HepG2 (cell line): Measurements from ENCODE around the gene IMMT. TPM values are rescaled to one million over a fixed set of nuclear protein-coding genes. Genes with fewer than 3 reads are reported as not detected.

Experiments used
- ATAC-seq: fragments of 200-7000 bp; cut with Tn5 transposase; 3 replicates; pipeline ENCODE4 v1.9.1; 2020; ENCODE audit warnings: mild to moderate bottlenecking, moderate library complexity
- BruUV-seq: library from RNA; stranded (reverse); fragments of 400-500 nt; replicated peaks from 2 replicates; lab custom pipeline; 2021; lab: Mats Ljungman, UMichigan
- CTCF ChIA-PET: fragments of 300-600 bp; formaldehyde crosslinking; extraction: SDS; loops from one replicate; lab custom pipeline; 2021; ENCODE audit warnings: low total read pairs, inconsistent platforms, low intra/inter-chr PET ratio; lab: Yijun Ruan, JAX
- POLR2A ChIA-PET: fragments of 350-600 bp; sonication (Branson Sonifier 250); formaldehyde crosslinking; loops from one replicate; lab custom pipeline; 2020; ENCODE audit warnings: antibody characterized with exemption, inconsistent platforms; lab: Yijun Ruan, JAX
- DNase-seq: peaks from one replicate; pipeline ENCODE4 v3.0.0-alpha.2; 2015; ENCODE audit warnings: low spot score
- FAIRE-seq: peaks from 3 replicates; lab custom pipeline; 2011; peaks lifted over from hg19 to GRCh38; lab: Jason Lieb, UNC
- H2AFZ ChIP-seq: one replicate; pipeline ENCODE4 v1.6.1; 2011; ENCODE audit warnings: low read length, inconsistent platforms
- H3K27ac ChIP-seq: fragments of 300-600 bp; 3 replicates; pipeline ENCODE4 v1.8.0; 2011; ENCODE audit warnings: mixed run types, mild to moderate bottlenecking, mixed read lengths, low read length, inconsistent platforms; ENCODE audit not compliant: insufficient read depth; ENCODE audit errors: extremely low read length
- H3K27me3 ChIP-seq, 2 experiments: fragments of 200-600 bp in 1 of 2; 2 replicates in 1 of 2; 3 replicates in 1 of 2; pipeline versions ENCODE4 v1.6.0 to v1.8.0; 2011; ENCODE audit warnings: low read length in 2 of 2, mild to moderate bottlenecking in 2 of 2, moderate library complexity in 2 of 2, inconsistent platforms in 1 of 2; ENCODE audit not compliant: insufficient read depth in 2 of 2, control insufficient read depth in 1 of 2
- H3K36me3 ChIP-seq, 2 experiments: fragments of 200-600 bp in 1 of 2; replicated peaks in 1 of 2; 2 replicates in 1 of 2; 3 replicates in 1 of 2; pipeline versions ENCODE4 v1.5.1 to v1.8.0; 2011; ENCODE audit warnings: low read length in 2 of 2, inconsistent platforms in 1 of 2; ENCODE audit not compliant: insufficient read depth in 2 of 2, control insufficient read depth in 1 of 2
- H3K4me1 ChIP-seq: 2 replicates; pipeline ENCODE4 v1.5.1; 2012; ENCODE audit warnings: low read length, inconsistent platforms; ENCODE audit not compliant: insufficient read depth
- H3K4me2 ChIP-seq: 2 replicates; pipeline ENCODE4 v1.6.0; 2011; ENCODE audit warnings: low read depth, low read length, inconsistent platforms
- H3K4me3 ChIP-seq, 3 experiments: fragments of 200-600 bp in 1 of 3; sonication (generic), shearing (Covaris generic) in 1 of 3; replicated peaks in 1 of 3; 2 replicates each; pipeline ENCODE4 v1.5.1; 2011 to 2016; ENCODE audit warnings: low read length in 3 of 3, inconsistent platforms in 2 of 3, low read depth in 2 of 3, mild to moderate bottlenecking in 2 of 3, control low read depth in 1 of 3, mixed read lengths in 1 of 3; ENCODE audit not compliant: insufficient read depth in 1 of 3
- H3K79me2 ChIP-seq: one replicate; pipeline ENCODE4 v1.6.1; 2011; ENCODE audit warnings: low read length, inconsistent platforms; ENCODE audit not compliant: insufficient read depth
- H3K9ac ChIP-seq: 2 replicates; pipeline ENCODE4 v1.6.0; 2011; ENCODE audit warnings: mild to moderate bottlenecking, low read depth, low read length, inconsistent platforms; ENCODE audit not compliant: insufficient read depth
- H3K9me3 ChIP-seq: 2 replicates; pipeline ENCODE4 v1.5.1; 2012; ENCODE audit warnings: mild to moderate bottlenecking, low read length
- H4K20me1 ChIP-seq: 2 replicates; pipeline ENCODE4 v1.6.0; 2011; ENCODE audit warnings: inconsistent platforms, mild to moderate bottlenecking, low read length, moderate library complexity; ENCODE audit not compliant: insufficient read depth
- BORCS8-MEF2B ChIP-seq: sonication (generic); formaldehyde crosslinking; IDR thresholded peaks from 2 replicates; pipeline ENCODE4 v1.8.0; 2022; ENCODE audit warnings: mild to moderate bottlenecking, missing genetic modification reagents
- FOXJ3 ChIP-seq: sonication (generic); formaldehyde crosslinking; IDR thresholded peaks from 2 replicates; pipeline ENCODE4 v1.4.0; 2020; ENCODE audit warnings: missing genetic modification reagents, mild to moderate bottlenecking, borderline replicate concordance
- KAT7 ChIP-seq: IDR thresholded peaks from 2 replicates; pipeline ENCODE4 v1.6.1; 2018; ENCODE audit warnings: borderline replicate concordance, missing compliant biosample characterization
- KDM5A ChIP-seq: fragments of 200-600 bp; sonication (generic); IDR thresholded peaks from 2 replicates; pipeline ENCODE4 v1.7.0; 2018; ENCODE audit warnings: antibody characterized with exemption, mild to moderate bottlenecking, low read length, borderline replicate concordance
- KDM5B ChIP-seq: sonication (generic); formaldehyde crosslinking; IDR thresholded peaks from 2 replicates; pipeline ENCODE4 v1.4.0; 2020; ENCODE audit warnings: missing genetic modification reagents, mild to moderate bottlenecking, borderline replicate concordance
- KLF9 ChIP-seq: IDR thresholded peaks from 2 replicates; pipeline ENCODE4 v1.6.1; 2016; ENCODE audit warnings: low read depth
- MXD4 ChIP-seq: IDR thresholded peaks from 2 replicates; pipeline ENCODE4 v1.6.1; 2016; ENCODE audit warnings: mild to moderate bottlenecking, missing biosample characterization, missing genetic modification reagents
- NFE2 ChIP-seq: sonication (generic); formaldehyde crosslinking; IDR thresholded peaks from 2 replicates; pipeline ENCODE4 v1.4.0; 2020; ENCODE audit warnings: missing genetic modification reagents
- PHF8 ChIP-seq: sonication (generic); formaldehyde crosslinking; IDR thresholded peaks from 2 replicates; pipeline ENCODE4 v1.5.0; 2020; ENCODE audit warnings: missing genetic modification reagents
- TGIF2 ChIP-seq: IDR thresholded peaks from 2 replicates; pipeline ENCODE4 v1.6.1; 2016; ENCODE audit warnings: control low read depth, missing compliant biosample characterization
- ZNF432 ChIP-seq: sonication (generic); formaldehyde crosslinking; IDR thresholded peaks from 2 replicates; pipeline ENCODE4 v1.5.0; 2020; ENCODE audit warnings: missing genetic modification reagents, mild to moderate bottlenecking, borderline replicate concordance
- ZNF552 ChIP-seq: sonication (generic); formaldehyde crosslinking; IDR thresholded peaks from 2 replicates; pipeline ENCODE4 v1.9.0; 2022; ENCODE audit warnings: missing genetic modification reagents, mild to moderate bottlenecking, borderline replicate concordance
- ZNF674 ChIP-seq: sonication (generic); formaldehyde crosslinking; IDR thresholded peaks from 2 replicates; pipeline ENCODE4 v1.5.0; 2020; ENCODE audit warnings: low read depth, mild to moderate bottlenecking, missing genetic modification reagents
- ZNF703 ChIP-seq: sonication (generic); formaldehyde crosslinking; IDR thresholded peaks from 2 replicates; pipeline ENCODE4 v1.5.1; 2020; ENCODE audit warnings: missing genetic modification reagents, mild to moderate bottlenecking, moderate library complexity, borderline replicate concordance
- ZNF747 ChIP-seq: sonication (generic); formaldehyde crosslinking; IDR thresholded peaks from 2 replicates; pipeline ENCODE4 v1.8.1; 2023; ENCODE audit warnings: missing genetic modification reagents, mild to moderate bottlenecking, borderline replicate concordance
- ZSCAN20 ChIP-seq: sonication (generic); formaldehyde crosslinking; IDR thresholded peaks from 2 replicates; pipeline ENCODE4 v1.4.0; 2020; ENCODE audit warnings: missing genetic modification reagents, mild to moderate bottlenecking, borderline replicate concordance
- WGBS: methylation state at CpG from one replicate; pipeline ENCODE4 v1.1.6; 2017; ENCODE audit warnings: low lambda C conversion rate; 5-methylcytosine and 5-hydroxymethylcytosine counted together
- in situ Hi-C: cut with HindIII; loops from 2 replicates; pipeline ENCODE4 v1.10.0; 2017; ENCODE audit warnings: low pct_unique_long_range_greater_than_20kb; ENCODE audit not compliant: extremely low pct_ligation_motif_present
- intact Hi-C: fragments of 100-400 bp; cut with micrococcal nuclease; formaldehyde crosslinking; loops from one replicate; pipeline ENCODE4 v1.10.0; 2022; ENCODE audit not compliant: unreplicated experiment
- polyA plus RNA-seq, 8 experiments: library from polyadenylated mRNA; depleted of rRNA in 3 of 8; stranded (reverse) in 7 of 8; unstranded in 1 of 8; fragments of >200 nt; fragmentation: Illumina TruSeq in 4 of 8; extraction: Trizol in 4 of 8; gene quantifications; 2 replicates each; pipeline versions ENCODE4 v1.2.1 to v1.2.3, GENCODE V29; 2011 to 2016; ENCODE audit warnings: low read depth in 4 of 8, missing spikeins in 1 of 8, mixed read lengths in 1 of 8; ENCODE audit not compliant: insufficient read depth in 1 of 8
- total RNA-seq, 5 experiments: library from RNA; depleted of rRNA; stranded (reverse); fragments of >200 nt; fragmentation: Illumina TruSeq; extraction: Trizol; gene quantifications; 2 replicates each; pipeline ENCODE4 v1.2.3, GENCODE V29; 2016; ENCODE audit warnings: low read depth in 1 of 5
- TF ChIP-seq, protein P1 (sequence below): sonication (generic); formaldehyde crosslinking; IDR thresholded peaks from 2 replicates; pipeline ENCODE4 v1.4.0; 2020; ENCODE audit warnings: missing genetic modification reagents
- TF ChIP-seq, protein P2 (sequence below): sonication (generic); formaldehyde crosslinking; IDR thresholded peaks from 2 replicates; pipeline ENCODE4 v1.4.0; 2020; ENCODE audit warnings: missing genetic modification reagents, mild to moderate bottlenecking, borderline replicate concordance

Gene IMMT
- total and polyA plus RNA-seq, 2 of the 13 experiments (the other 11 are each of a cell fraction or from before 2014, with no cell fraction given): 63.5 to 119 TPM

DNA sequence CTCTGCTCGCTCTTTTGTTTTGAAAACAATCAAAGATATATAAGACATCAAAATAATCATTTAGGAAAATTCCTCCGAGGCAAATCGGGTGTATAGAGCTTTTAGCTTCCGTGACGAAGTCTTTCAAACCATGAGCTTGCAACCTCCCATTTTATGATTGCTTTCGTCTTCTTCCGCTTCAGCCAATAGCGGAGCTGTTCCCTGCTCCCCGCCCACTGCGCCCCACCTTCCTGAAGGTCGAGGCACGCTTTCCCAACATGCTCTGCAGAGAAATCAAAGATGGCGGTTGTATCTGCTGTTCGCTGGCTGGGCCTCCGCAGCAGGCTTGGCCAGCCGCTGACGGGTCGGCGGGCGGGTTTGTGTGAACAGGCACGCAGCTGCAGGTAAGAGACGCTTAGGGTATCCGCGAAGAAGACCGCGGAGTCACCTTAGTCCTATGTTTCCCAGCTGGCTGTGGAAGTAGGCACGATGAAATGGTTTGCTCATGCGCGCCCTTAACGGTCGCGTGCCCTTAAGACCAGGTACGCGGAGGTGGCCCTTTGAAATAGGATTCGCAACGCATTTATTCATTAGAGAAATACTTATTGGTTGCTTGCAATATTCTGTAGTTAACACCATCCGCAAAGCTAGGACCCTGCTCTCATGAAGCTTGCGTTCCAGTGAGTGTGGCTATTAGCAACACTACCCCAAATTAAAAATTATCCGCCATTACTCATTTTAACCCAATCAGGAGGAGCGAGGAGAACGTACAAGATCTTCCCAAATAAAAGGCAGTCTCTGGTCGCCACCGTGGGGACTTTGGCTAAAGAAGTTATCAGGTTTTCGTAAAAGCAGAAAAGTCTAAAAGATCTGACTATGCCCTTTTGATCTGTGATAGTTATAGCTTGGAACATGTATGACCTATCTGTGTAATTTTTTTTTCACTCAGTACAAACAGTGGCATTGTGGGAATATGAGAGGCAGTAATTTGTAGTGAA, 89.0 kb downstream of the IMMT start, which contains the start of gene PTCD3:
TSS of gene PTCD3 (plus strand) at position 267 of the 977 bp plus-strand sequence. CDS start at position 280, 13 bp downstream.
- in situ Hi-C loops (no loop called here), intact Hi-C loops (loop anchor here (5.0 kb wide), 3 partner anchors 36 to 336 kb away; partner anchors contain the start of genes IMMT, KDM3A and MRPL35)
- H3K4me2 ChIP-seq: peak within 1 kb of the TSS; percentile 78
- peaks cover 46% of the 10 kb centered on the region for H3K4me1 ChIP-seq
- POLR2A ChIA-PET: interaction anchor here (0.7 to 2.1 kb wide), 19 partner anchors 8 to 694 kb away, joined by 3 to 21 read pairs (median 4); partner anchors contain the start of genes IMMT, KDM3A, MAT2A and MRPL35
- ATAC-seq (peak; percentile 94), FAIRE-seq (peak; percentile 79), DNase-seq (peak; percentile 96)
- under 1% methylated on average over 43 of the region's 44 CpGs for WGBS
- H3K79me2 ChIP-seq: peaks cover 90% of the 10 kb centered on the region
- peaks cover 16% of the 10 kb centered on the region for H4K20me1 ChIP-seq
- H3K27me3 ChIP-seq: peaks cover 0 to 4% of the 10 kb centered on the region in 2 experiments; a peak in 2 of 5 replicates
- peak within 1 kb of the TSS; percentile 81 for H3K27ac ChIP-seq
- H3K9me3 ChIP-seq: no peaks in the 10 kb centered on the region
- CTCF ChIA-PET: no interaction called here
- peak within 1 kb of the TSS; percentile 94 for H3K9ac ChIP-seq
- peak within 1 kb of the TSS; percentile 92 for H2AFZ ChIP-seq
- peak within 1 kb of the TSS; percentile 88 to 96 (median 93) for H3K4me3 ChIP-seq
- peaks cover 10 to 45% of the 10 kb centered on the region in 2 experiments for H3K36me3 ChIP-seq
- TSS peak; percentile 65 for BruUV-seq
- peak; percentile 96 for TF ChIP-seq PHF8 (CRISPR knock-in tag)
- TF ChIP-seq KDM5B (CRISPR knock-in tag): peak; percentile 60; the same call in 1 of the 2 replicates
- no peak for TF ChIP-seq NFE2 (CRISPR knock-in tag)
- no peak; the same call in 1 of the 2 replicates for TF ChIP-seq ZNF703 (CRISPR knock-in tag)
- 0 out of 2 replicates have a peak, but pooled peaks have one; percentile 22 for TF ChIP-seq ZNF552
- peak; percentile 89 for TF ChIP-seq ZNF674 (CRISPR knock-in tag)
- TF ChIP-seq ZNF747 (CRISPR knock-in tag): peak; percentile 83; the same call in 1 of the 2 replicates
- TF ChIP-seq BORCS8-MEF2B (CRISPR knock-in tag): peak; percentile 91
- TF ChIP-seq MXD4 (CRISPR knock-in tag): peak; percentile 45
- TF ChIP-seq, protein P1, sequence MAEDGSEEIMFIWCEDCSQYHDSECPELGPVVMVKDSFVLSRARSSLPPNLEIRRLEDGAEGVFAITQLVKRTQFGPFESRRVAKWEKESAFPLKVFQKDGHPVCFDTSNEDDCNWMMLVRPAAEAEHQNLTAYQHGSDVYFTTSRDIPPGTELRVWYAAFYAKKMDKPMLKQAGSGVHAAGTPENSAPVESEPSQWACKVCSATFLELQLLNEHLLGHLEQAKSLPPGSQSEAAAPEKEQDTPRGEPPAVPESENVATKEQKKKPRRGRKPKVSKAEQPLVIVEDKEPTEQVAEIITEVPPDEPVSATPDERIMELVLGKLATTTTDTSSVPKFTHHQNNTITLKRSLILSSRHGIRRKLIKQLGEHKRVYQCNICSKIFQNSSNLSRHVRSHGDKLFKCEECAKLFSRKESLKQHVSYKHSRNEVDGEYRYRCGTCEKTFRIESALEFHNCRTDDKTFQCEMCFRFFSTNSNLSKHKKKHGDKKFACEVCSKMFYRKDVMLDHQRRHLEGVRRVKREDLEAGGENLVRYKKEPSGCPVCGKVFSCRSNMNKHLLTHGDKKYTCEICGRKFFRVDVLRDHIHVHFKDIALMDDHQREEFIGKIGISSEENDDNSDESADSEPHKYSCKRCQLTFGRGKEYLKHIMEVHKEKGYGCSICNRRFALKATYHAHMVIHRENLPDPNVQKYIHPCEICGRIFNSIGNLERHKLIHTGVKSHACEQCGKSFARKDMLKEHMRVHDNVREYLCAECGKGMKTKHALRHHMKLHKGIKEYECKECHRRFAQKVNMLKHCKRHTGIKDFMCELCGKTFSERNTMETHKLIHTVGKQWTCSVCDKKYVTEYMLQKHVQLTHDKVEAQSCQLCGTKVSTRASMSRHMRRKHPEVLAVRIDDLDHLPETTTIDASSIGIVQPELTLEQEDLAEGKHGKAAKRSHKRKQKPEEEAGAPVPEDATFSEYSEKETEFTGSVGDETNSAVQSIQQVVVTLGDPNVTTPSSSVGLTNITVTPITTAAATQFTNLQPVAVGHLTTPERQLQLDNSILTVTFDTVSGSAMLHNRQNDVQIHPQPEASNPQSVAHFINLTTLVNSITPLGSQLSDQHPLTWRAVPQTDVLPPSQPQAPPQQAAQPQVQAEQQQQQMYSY (CRISPR knock-in tag): no peak
- peak; percentile 48; the same call in 1 of the 2 replicates for TF ChIP-seq FOXJ3 (CRISPR knock-in tag)
- 0 out of 2 replicates have a peak, but pooled peaks have one; percentile 59 for TF ChIP-seq ZSCAN20 (CRISPR knock-in tag)
- TF ChIP-seq TGIF2: peak; percentile 86
- TF ChIP-seq, protein P2, sequence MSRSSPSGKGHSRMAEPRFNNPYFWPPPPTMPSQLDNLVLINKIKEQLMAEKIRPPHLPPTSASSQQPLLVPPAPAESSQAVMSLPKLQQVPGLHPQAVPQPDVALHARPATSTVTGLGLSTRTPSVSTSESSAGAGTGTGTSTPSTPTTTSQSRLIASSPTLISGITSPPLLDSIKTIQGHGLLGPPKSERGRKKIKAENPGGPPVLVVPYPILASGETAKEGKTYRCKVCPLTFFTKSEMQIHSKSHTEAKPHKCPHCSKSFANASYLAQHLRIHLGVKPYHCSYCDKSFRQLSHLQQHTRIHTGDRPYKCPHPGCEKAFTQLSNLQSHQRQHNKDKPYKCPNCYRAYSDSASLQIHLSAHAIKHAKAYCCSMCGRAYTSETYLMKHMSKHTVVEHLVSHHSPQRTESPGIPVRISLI: peak; percentile 22; the same call in 1 of the 2 replicates
- peak; percentile 93 for TF ChIP-seq KDM5A
- peak; percentile 57; the same call in 1 of the 2 replicates for TF ChIP-seq KAT7
- no peak for TF ChIP-seq ZNF432 (CRISPR knock-in tag)
- peak; percentile 89 for TF ChIP-seq KLF9 (CRISPR knock-in tag)
